GM23338 (cell line): ENCODE measurements around the gene TECTB. TPM values are rescaled to one million over a fixed set of nuclear protein-coding genes. Genes with fewer than 3 reads are reported as not detected.

Source experiments
- ATAC-seq: fragments of 200-7000 bp; cut with Tn5 transposase; 3 replicates; pipeline ENCODE4 v1.9.1; 2020
- DNase-seq: peaks from one replicate; pipeline ENCODE4 v3.0.0-alpha.2; 2015; ENCODE audit warnings: low spot score
- H2AFZ ChIP-seq: fragments of 200-600 bp; sonication (generic); 2 replicates; pipeline ENCODE4 v1.8.0; 2016; ENCODE audit warnings: antibody characterized with exemption, mild to moderate bottlenecking, moderate library complexity
- H3F3A ChIP-seq: fragments of 200-600 bp; sonication (generic); replicated peaks from 2 replicates; pipeline ENCODE4 v1.8.0; 2017; ENCODE audit warnings: antibody characterized with exemption, mixed run types, low read depth
- H3K27ac ChIP-seq: fragments of 200-600 bp; sonication (generic); 2 replicates; pipeline ENCODE4 v1.6.1; 2016; ENCODE audit warnings: low read depth
- H3K27me3 ChIP-seq: fragments of 200-600 bp; sonication (generic); 2 replicates; pipeline ENCODE4 v1.8.0; 2016; ENCODE audit warnings: mild to moderate bottlenecking, mixed run types, moderate library complexity; ENCODE audit not compliant: insufficient read depth
- H3K36me3 ChIP-seq: fragments of 200-600 bp; sonication (generic); 2 replicates; pipeline ENCODE4 v1.8.0; 2016; ENCODE audit warnings: mild to moderate bottlenecking; ENCODE audit not compliant: insufficient read depth
- H3K4me1 ChIP-seq: fragments of 200-600 bp; sonication (generic); 2 replicates; pipeline ENCODE4 v1.8.0; 2016; ENCODE audit warnings: mild to moderate bottlenecking, moderate library complexity; ENCODE audit not compliant: insufficient read depth
- H3K4me2 ChIP-seq: fragments of 200-600 bp; sonication (generic); 2 replicates; pipeline ENCODE4 v1.7.1; 2017; ENCODE audit warnings: mixed run types
- H3K4me3 ChIP-seq: fragments of 200-600 bp; sonication (generic); 2 replicates; pipeline ENCODE4 v1.6.1; 2016; ENCODE audit warnings: mixed run types
- H3K79me2 ChIP-seq: fragments of 200-600 bp; sonication (generic); replicated peaks from 2 replicates; pipeline ENCODE4 v1.8.0; 2017; ENCODE audit warnings: mild to moderate bottlenecking; ENCODE audit not compliant: insufficient read depth
- H3K9me2 ChIP-seq: fragments of 200-600 bp; sonication (generic); 2 replicates; pipeline ENCODE4 v1.8.0; 2017; ENCODE audit not compliant: insufficient read depth
- H4K20me1 ChIP-seq: fragments of 200-600 bp; sonication (generic); replicated peaks from 2 replicates; pipeline ENCODE4 v1.8.0; 2017; ENCODE audit warnings: mild to moderate bottlenecking; ENCODE audit not compliant: insufficient read depth
- H3K27ac Mint-ChIP-seq: 2 replicates; pipeline ENCODE4 v1.8.0; 2020; ENCODE audit warnings: inconsistent platforms, mild to moderate bottlenecking, moderate library complexity, mixed read lengths
- H3K27me3 Mint-ChIP-seq: 3 replicates; pipeline ENCODE4 v1.8.0; 2022; ENCODE audit warnings: low read depth, mild to moderate bottlenecking, moderate library complexity, mixed read lengths, inconsistent platforms; ENCODE audit not compliant: insufficient read depth, poor library complexity
- H3K36me3 Mint-ChIP-seq: 3 replicates; pipeline ENCODE4 v1.8.0; 2021; ENCODE audit warnings: low read depth, mild to moderate bottlenecking, inconsistent platforms, moderate library complexity, mixed read lengths
- H3K4me1 Mint-ChIP-seq: 3 replicates; pipeline ENCODE4 v1.8.0; 2020; ENCODE audit warnings: mild to moderate bottlenecking, inconsistent platforms, mixed read lengths
- H3K4me3 Mint-ChIP-seq: 3 replicates; pipeline ENCODE4 v1.8.0; 2021; ENCODE audit warnings: moderate library complexity, mild to moderate bottlenecking, inconsistent platforms, mixed read lengths
- H3K9me3 Mint-ChIP-seq: 3 replicates; pipeline ENCODE4 v1.8.0; 2020; ENCODE audit warnings: moderate library complexity, mild to moderate bottlenecking, inconsistent platforms, mixed read lengths
- CREB1 ChIP-seq: fragments of 250-450 bp; sonication (Bioruptor Pico); IDR thresholded peaks from 2 replicates; pipeline ENCODE4 v1.5.0; 2020; ENCODE audit warnings: low read depth, mild to moderate bottlenecking, moderate library complexity
- ETS1 ChIP-seq: IDR thresholded peaks from 2 replicates; pipeline ENCODE4 v1.6.1; 2016; ENCODE audit warnings: antibody characterized with exemption
- EZH2 ChIP-seq: fragments of 200-600 bp; sonication (generic); IDR thresholded peaks from one replicate; pipeline ENCODE4 v1.8.0; 2017; ENCODE audit warnings: antibody characterized with exemption, mild to moderate bottlenecking, low read depth; ENCODE audit not compliant: unreplicated experiment
- EZH2phosphoT487 ChIP-seq: fragments of 200-600 bp; sonication (generic); IDR thresholded peaks from one replicate; pipeline ENCODE4 v1.8.1; 2018; ENCODE audit warnings: antibody characterized with exemption; ENCODE audit not compliant: unreplicated experiment
- NANOG ChIP-seq: IDR thresholded peaks from 2 replicates; pipeline ENCODE4 v1.6.1; 2016; ENCODE audit warnings: antibody characterized with exemption, borderline replicate concordance
- POLR2AphosphoS5 ChIP-seq: IDR thresholded peaks from 2 replicates; pipeline ENCODE4 v1.6.1; 2016; ENCODE audit warnings: antibody characterized with exemption, low read depth
- REST ChIP-seq: IDR thresholded peaks from one replicate; pipeline ENCODE4 v1.6.1; 2018; ENCODE audit warnings: antibody characterized with exemption; ENCODE audit not compliant: unreplicated experiment
- STAT1 ChIP-seq: IDR thresholded peaks from one replicate; pipeline ENCODE4 v1.6.1; 2016; ENCODE audit warnings: antibody characterized with exemption; ENCODE audit not compliant: unreplicated experiment
- ZNF331 ChIP-seq: fragments of 250-450 bp; sonication (Bioruptor Pico); IDR thresholded peaks from 2 replicates; pipeline ENCODE4 v1.5.0; 2020; ENCODE audit warnings: low read depth, mild to moderate bottlenecking, moderate library complexity
- ZNF462 ChIP-seq: fragments of 250-450 bp; sonication (Bioruptor Pico); IDR thresholded peaks from 2 replicates; pipeline ENCODE4 v1.5.0; 2020; ENCODE audit warnings: mild to moderate bottlenecking, moderate library complexity
- polyA plus RNA-seq: library from polyadenylated mRNA; unstranded; fragments of >200 nt; fragmentation: Nextera tagmentation; extraction: Ambion mirVana; gene quantifications from 2 replicates; pipeline ENCODE4 v1.2.1, GENCODE V29; 2016
- total RNA-seq: library from RNA; depleted of rRNA; stranded (reverse); fragments of >200 nt; shearing (Covaris generic); gene quantifications from 2 replicates; pipeline ENCODE4 v1.2.3, GENCODE V29; 2014

Gene TECTB
- total and polyA plus RNA-seq, 2 experiments from 2014 or later: not detected

GRCh38 chr10:112302335-112302734 is 19.1 kb downstream of the TECTB start:
- TF ChIP-seq ZNF331 (CRISPR knock-in tag) (no peak), POLR2AphosphoS5 (no peak), EZH2 (no peak), CREB1 (CRISPR knock-in tag) (no peak), STAT1 (no peak)
- no peak for DNase-seq
- Histone ChIP-seq H3F3A (no peaks in the 10 kb centered on the region), H3K27ac (no peak overlapping the region), H3K36me3 (no peaks in the 10 kb centered on the region), H3K4me3 (no peak overlapping the region), H3K9me2 (no peaks in the 10 kb centered on the region), H3K4me2 (no peak overlapping the region), H3K4me1 (peaks cover 1% of the 10 kb centered on the region; the same call in 1 of the 2 replicates), H2AFZ (no peak overlapping the region), H3K79me2 (no peaks in the 10 kb centered on the region), H3K27me3 (no peaks in the 10 kb centered on the region), H4K20me1 (no peaks in the 10 kb centered on the region)
- H3K36me3 Mint-ChIP-seq: no peaks in the 10 kb centered on the region
- peaks cover 3% of the 10 kb centered on the region for H3K27me3 Mint-ChIP-seq
- no peaks in the 10 kb centered on the region for H3K4me1 Mint-ChIP-seq
- no peaks in the 10 kb centered on the region for H3K9me3 Mint-ChIP-seq
- H3K27ac Mint-ChIP-seq: no peak overlapping the region
- ATAC-seq: no peak
- H3K4me3 Mint-ChIP-seq: no peak overlapping the region

- Mint-ChIP-seq H3K9me3 (no peaks in the 10 kb centered on the region), H3K27ac (no peak overlapping the region), H3K4me3 (no peak overlapping the region), H3K4me1 (peaks cover 4% of the 10 kb centered on the region; the same call in 2 of the 3 replicates), H3K36me3 (no peaks in the 10 kb centered on the region), H3K27me3 (peaks cover 3% of the 10 kb centered on the region)
- no peak overlapping the region for H3K27ac ChIP-seq
- H3K4me3 ChIP-seq: no peak overlapping the region
- no peaks in the 10 kb centered on the region for H3K9me2 ChIP-seq
- no peak for ATAC-seq
- H2AFZ ChIP-seq: no peak overlapping the region
- TF ChIP-seq ZNF331 (CRISPR knock-in tag) (no peak), EZH2 (no peak), REST (no peak), STAT1 (no peak), ZNF462 (CRISPR knock-in tag) (no peak), EZH2phosphoT487 (no peak), NANOG (no peak), ETS1 (no peak)
- no peaks in the 10 kb centered on the region for H3K36me3 ChIP-seq
- DNase-seq: no peak
- H3K4me2 ChIP-seq: no peak overlapping the region
- no peaks in the 10 kb centered on the region for H3K79me2 ChIP-seq
- H3K27me3 ChIP-seq: no peaks in the 10 kb centered on the region
- H3K4me1 ChIP-seq: peaks cover 5% of the 10 kb centered on the region; the same call in 1 of the 2 replicates
- H3F3A ChIP-seq: no peaks in the 10 kb centered on the region
- H4K20me1 ChIP-seq: no peaks in the 10 kb centered on the region
Measured at GRCh38 chr10:112303528-112303927, 20.3 kb downstream of the TECTB start.
